HG03196 (cell line): ENCODE results near the gene TMEM165.

Source experiments
- ATAC-seq: cut with Tn5 transposase; IDR thresholded peaks from one replicate; pipeline ENCODE4 v1.9.1; 2021; ENCODE audit not compliant: unreplicated experiment

The TMEM165 gene

GRCh38 chr4:55450566-55450965 lies 54.8 kb downstream of the TMEM165 start:
- ATAC-seq, result no peak

- ATAC-seq, result no peak
Observed at GRCh38 chr4:55458164-55458563, 62.4 kb downstream of the TMEM165 start.

DNA sequence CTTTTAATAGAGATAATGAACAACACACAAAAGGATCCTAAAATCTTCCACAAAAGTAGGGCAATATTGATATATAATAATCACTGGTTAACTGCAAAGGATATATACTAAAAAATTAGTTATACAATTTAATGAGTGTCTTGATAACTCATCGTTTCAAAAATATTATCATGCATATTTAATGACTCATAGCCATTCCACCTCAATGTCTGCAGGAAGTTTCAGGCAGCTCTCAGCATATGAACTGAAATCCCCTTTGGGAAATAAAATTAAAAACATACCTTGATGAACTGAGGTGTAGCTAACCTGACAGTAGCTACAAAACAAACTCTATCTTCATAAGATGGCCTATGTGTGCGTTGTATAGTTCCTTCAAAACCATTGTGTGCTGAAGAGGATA lies 62.9 kb downstream of the TMEM165 start:
- ATAC-seq, result no peak

GRCh38 chr4:55466001-55466400 lies 70.2 kb downstream of the TMEM165 start:
- no peak for ATAC-seq

DNA sequence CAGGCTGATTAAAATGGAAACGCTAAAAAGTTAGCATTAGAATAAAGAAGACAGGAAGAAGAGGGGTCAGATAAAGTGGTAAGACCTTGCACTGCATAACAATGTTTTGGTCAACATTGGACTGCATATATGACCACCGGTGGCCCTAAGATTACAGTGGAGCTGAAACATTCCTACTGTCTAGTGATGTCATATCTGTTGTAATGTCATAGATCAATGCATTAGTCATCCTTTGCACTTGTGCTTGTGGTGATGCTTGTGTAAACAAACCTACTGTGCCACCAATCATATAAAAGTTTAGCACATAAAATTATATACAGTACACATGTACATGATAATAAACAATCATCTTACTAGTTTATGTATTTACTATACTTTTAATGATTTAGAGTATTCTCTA lies 73.0 kb downstream of the TMEM165 start:
- ATAC-seq, result no peak

DNA sequence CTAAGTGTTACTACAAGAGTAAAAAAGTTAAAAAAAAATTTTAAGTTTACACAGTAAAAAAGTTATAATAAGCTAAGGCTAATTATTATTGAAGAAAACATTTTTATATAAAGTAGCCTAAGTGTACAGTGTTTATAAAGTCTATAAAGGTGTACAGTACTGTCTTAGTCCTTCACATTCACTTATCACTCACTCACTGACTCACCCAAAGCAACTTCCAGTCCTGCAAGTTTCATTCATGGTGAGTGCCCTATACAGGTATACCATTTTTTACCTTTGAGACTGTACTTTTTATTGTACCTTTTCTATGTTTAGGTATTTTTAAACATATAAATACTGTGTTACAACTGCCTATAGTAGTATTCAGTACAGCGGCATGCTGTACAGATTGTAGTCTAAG lies 74.2 kb downstream of the TMEM165 start:
- ATAC-seq, result no peak
